Ascending aorta (tissue), 2 donors: ENCODE measurements around the gene PPP2R2D. TPM values are rescaled to one million over a fixed set of nuclear protein-coding genes. Genes with fewer than 3 reads are reported as not detected.

Experiments
- DNase-seq, 2 donors: peaks; one replicate each; pipeline ENCODE4 v3.0.0-alpha.2; 2019; ENCODE audit warnings: low spot score in 2 of 2
- H3K27ac ChIP-seq, 2 donors: fragments of 200-600 bp; sonication (generic); one replicate each; pipeline ENCODE4 v1.5.1; 2016 to 2017; ENCODE audit warnings: mild to moderate bottlenecking in 1 of 2
- H3K27me3 ChIP-seq: fragments of 200-600 bp; sonication (generic); one replicate; pipeline ENCODE4 v1.5.1; 2017
- H3K36me3 ChIP-seq, 2 donors: fragments of 200-600 bp; sonication (generic); one replicate each; pipeline ENCODE4 v1.5.1; 2016
- H3K4me1 ChIP-seq, 2 donors: fragments of 200-600 bp; sonication (generic); one replicate each; pipeline ENCODE4 v1.5.1; 2016 to 2017; ENCODE audit warnings: mild to moderate bottlenecking in 1 of 2
- H3K4me3 ChIP-seq, 2 donors: fragments of 200-600 bp; sonication (generic); one replicate each; pipeline ENCODE4 v1.5.1; 2016 to 2017; ENCODE audit warnings: mild to moderate bottlenecking in 1 of 2
- H3K9me3 ChIP-seq, 2 donors: fragments of 200-600 bp; sonication (generic); one replicate each; pipeline ENCODE4 v1.5.1; 2016
- intact Hi-C: fragments of 100-400 bp; cut with DNase I; formaldehyde crosslinking; loops from one replicate; pipeline ENCODE4 v1.15.1; 2023
- total RNA-seq: library from RNA; depleted of rRNA; stranded (reverse); fragments of >200 nt; gene quantifications from one replicate; pipeline ENCODE4 v1.1.0, GENCODE V29; 2016
- TF ChIP-seq, protein P1 (sequence below), 3 experiments: fragments of 200-600 bp in 2 of 3; fragments of 450-650 bp in 1 of 3; sonication (generic) in 2 of 3; IDR thresholded peaks; one replicate each; pipeline ENCODE4 v1.5.1; 2016 to 2019; ENCODE audit warnings: antibody characterized with exemption in 3 of 3, mild to moderate bottlenecking in 1 of 3, moderate library complexity in 1 of 3

Gene PPP2R2D
- total RNA-seq, 1 donor from 2014 or later: 11.8 TPM

DNA sequence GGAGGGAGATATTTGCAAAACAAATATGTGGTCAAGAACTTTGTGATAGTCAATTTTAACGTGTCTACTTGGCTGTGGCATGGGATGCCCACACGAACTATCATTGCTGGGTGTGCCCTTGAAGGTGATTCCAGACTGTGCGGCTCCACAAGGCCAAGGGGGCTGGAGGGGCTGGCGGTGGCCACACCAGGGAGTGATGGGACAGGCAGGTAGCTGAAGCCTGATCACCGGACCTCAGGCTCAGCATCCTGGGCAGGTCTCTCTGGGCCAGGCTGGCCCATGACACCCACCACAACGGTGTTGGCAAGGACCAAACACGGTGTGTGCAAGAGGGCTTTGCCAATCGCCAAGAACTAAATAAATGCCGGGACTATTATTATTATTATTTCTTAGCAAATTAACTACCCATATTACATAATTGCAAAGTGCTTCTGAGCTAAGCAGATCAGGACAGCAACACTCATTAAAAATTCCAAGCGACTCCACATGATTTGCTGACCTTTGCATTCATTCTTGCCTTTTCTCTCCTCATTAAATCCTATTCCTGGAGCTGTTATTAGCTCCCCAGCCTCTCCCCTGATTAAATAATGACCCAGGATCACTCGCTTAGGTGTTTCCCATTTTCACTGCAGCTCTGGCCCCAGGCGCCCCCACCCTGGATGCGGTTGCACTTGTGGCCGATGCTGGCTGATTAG lies 35.4 kb upstream of the PPP2R2D start:
- intact Hi-C loops: no loop called here

DNA sequence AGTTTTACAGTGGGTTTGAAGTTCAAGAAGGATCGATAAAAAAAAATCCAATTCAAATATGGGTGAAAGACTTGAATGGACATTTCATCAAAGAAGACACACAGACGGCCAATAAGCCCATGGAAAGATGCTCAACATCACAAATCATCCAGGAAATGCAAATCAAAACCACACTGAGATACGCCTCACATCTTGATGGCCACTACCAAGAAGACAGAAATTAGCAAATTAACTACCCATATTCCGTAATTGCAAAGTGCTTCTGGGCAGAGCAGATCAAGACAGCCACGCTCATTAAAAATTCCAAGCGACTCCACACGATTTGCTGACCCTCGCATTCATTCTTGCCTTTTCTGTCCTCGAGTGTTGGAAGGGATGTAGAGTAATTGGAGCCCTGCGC lies 34.1 kb upstream of the PPP2R2D start:
- Histone ChIP-seq H3K4me3 (no peak overlapping the region), H3K4me1 (no peaks in the 10 kb centered on the region), H3K27ac (no peak overlapping the region), H3K27me3 (no peaks in the 10 kb centered on the region), H3K36me3 (no peaks in the 10 kb centered on the region), H3K9me3 (no peaks in the 10 kb centered on the region)
- no peak for DNase-seq
- intact Hi-C loops: no loop called here
- TF ChIP-seq, protein P1, sequence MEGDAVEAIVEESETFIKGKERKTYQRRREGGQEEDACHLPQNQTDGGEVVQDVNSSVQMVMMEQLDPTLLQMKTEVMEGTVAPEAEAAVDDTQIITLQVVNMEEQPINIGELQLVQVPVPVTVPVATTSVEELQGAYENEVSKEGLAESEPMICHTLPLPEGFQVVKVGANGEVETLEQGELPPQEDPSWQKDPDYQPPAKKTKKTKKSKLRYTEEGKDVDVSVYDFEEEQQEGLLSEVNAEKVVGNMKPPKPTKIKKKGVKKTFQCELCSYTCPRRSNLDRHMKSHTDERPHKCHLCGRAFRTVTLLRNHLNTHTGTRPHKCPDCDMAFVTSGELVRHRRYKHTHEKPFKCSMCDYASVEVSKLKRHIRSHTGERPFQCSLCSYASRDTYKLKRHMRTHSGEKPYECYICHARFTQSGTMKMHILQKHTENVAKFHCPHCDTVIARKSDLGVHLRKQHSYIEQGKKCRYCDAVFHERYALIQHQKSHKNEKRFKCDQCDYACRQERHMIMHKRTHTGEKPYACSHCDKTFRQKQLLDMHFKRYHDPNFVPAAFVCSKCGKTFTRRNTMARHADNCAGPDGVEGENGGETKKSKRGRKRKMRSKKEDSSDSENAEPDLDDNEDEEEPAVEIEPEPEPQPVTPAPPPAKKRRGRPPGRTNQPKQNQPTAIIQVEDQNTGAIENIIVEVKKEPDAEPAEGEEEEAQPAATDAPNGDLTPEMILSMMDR (IDR thresholded peaks at IDR 0.05): no peak

More for the DNA sequence above, 35.4 kb upstream of the PPP2R2D start:
- Histone ChIP-seq H3K4me1 (no peaks in the 10 kb centered on the region), H3K9me3 (no peaks in the 10 kb centered on the region), H3K4me3 (no peak overlapping the region), H3K27ac (no peak overlapping the region), H3K36me3 (no peaks in the 10 kb centered on the region), H3K27me3 (no peaks in the 10 kb centered on the region)
- no peak for DNase-seq
- TF ChIP-seq, protein P1 (IDR thresholded peaks at IDR 0.05): no peak

DNA sequence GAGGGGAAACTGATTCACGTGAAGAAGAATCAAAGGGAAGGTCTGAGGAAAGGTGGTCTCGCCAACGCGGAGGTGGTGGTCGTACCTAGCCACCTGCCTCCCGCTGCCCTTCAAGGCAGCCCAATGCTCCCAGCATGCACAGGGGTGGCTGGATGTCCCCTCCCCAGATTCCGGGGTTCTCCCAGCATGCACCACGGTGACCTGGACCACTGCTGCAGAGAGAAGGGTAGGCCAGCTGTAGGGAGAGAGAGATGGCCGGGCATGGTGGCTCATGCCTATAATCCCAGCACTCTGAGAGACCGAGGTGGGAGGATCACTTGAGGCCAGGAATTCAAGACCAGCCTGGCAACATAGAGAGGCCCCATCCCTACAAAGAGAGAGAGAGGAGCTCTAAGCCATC lies 32.4 kb upstream of the PPP2R2D start:
- Histone ChIP-seq H3K4me1 (no peaks in the 10 kb centered on the region), H3K4me3 (no peak overlapping the region), H3K27me3 (no peaks in the 10 kb centered on the region), H3K36me3 (no peaks in the 10 kb centered on the region), H3K27ac (no peak overlapping the region), H3K9me3 (no peaks in the 10 kb centered on the region)
- TF ChIP-seq, protein P1 (IDR thresholded peaks at IDR 0.05): no peak
- intact Hi-C loops: no loop called here
- DNase-seq: no peak

DNA sequence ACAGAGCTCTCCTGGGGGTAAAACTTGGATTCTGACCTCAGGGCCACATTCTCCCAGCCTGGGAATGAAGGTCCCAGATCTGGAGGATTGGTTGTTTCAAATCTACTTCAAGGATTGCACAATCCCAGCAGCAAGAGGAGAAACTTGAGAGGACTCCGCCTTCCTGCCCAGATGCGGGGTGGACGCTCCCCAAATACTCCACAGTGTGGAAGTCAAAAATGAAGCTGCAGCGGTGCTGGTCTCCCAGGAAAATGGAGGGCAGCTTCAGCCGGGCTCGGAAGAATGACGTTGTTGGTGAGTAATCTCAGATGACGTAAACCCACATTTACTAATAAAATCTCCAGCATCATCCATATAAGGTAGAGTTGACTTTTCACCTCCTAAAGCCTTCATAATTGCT lies 31.5 kb upstream of the PPP2R2D start:
- TF ChIP-seq, protein P1 (IDR thresholded peaks at IDR 0.05): no peak
- Histone ChIP-seq H3K27ac (no peak overlapping the region), H3K4me1 (no peaks in the 10 kb centered on the region), H3K4me3 (no peak overlapping the region), H3K36me3 (no peaks in the 10 kb centered on the region), H3K9me3 (no peaks in the 10 kb centered on the region), H3K27me3 (no peaks in the 10 kb centered on the region)
- intact Hi-C loops: no loop called here
- no peak for DNase-seq

DNA sequence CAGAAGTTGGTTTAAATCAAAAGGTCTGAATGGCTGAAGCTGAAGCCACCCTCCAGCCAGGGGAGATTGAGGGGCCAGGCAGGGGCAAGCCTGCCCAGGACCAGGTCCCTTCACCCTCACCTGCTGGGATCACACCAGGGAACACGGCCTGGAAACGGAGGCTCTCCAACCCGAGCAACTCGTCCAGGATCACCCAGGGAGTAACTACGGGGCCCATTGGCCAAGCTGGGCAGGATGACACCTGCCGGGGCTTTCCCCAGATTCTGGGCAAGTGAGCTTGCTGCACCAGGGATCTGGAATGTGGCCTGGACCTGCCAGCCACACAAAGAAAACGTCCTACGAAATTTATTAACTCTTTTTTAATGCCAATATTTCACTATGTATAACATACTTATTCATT lies 30.4 kb upstream of the PPP2R2D start:
- H3K27ac ChIP-seq: no peak overlapping the region
- DNase-seq: no peak
- intact Hi-C loops: no loop called here
- H3K9me3 ChIP-seq: no peaks in the 10 kb centered on the region
- H3K4me1 ChIP-seq: no peaks in the 10 kb centered on the region
- no peaks in the 10 kb centered on the region for H3K36me3 ChIP-seq
- TF ChIP-seq, protein P1 (IDR thresholded peaks at IDR 0.05): no peak
- no peak overlapping the region for H3K4me3 ChIP-seq
- H3K27me3 ChIP-seq: no peaks in the 10 kb centered on the region
